PC-9 (cell line): ENCODE results near the gene BRWD1.

ENCODE experiments used
- EZH2 ChIP-seq: fragments of 200-600 bp; sonication (generic); IDR thresholded peaks from 2 replicates; pipeline ENCODE4 v1.8.0; 2017; ENCODE audit warnings: antibody characterized with exemption, low read depth
- TF ChIP-seq, protein P1 (sequence below): fragments of 200-600 bp; sonication (generic); conservative IDR thresholded peaks from 2 replicates; pipeline ENCODE4 v1.6.1; 2017; ENCODE audit warnings: mixed run types, antibody characterized with exemption, mild to moderate bottlenecking, moderate library complexity

DNA sequence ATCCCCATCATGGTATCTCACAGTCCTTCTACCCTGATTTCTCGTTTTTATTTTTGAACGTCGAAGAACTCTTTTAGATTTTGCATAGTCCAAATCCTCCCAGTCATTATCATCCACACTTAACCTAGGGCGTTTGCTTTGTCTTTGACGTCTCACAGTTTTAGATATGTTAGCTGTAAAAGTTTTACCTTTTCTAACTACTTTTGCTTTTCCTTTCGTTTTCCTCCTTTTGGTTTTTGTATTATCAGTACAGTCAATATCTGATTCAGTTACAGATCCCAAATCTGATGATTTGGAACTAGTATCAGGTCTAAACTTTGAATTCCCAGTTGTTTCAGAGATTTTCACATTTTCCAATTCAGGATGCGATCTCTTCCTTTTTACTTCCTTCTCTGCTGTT, 117.1 kb downstream of the BRWD1 start:
- TF ChIP-seq, protein P1, sequence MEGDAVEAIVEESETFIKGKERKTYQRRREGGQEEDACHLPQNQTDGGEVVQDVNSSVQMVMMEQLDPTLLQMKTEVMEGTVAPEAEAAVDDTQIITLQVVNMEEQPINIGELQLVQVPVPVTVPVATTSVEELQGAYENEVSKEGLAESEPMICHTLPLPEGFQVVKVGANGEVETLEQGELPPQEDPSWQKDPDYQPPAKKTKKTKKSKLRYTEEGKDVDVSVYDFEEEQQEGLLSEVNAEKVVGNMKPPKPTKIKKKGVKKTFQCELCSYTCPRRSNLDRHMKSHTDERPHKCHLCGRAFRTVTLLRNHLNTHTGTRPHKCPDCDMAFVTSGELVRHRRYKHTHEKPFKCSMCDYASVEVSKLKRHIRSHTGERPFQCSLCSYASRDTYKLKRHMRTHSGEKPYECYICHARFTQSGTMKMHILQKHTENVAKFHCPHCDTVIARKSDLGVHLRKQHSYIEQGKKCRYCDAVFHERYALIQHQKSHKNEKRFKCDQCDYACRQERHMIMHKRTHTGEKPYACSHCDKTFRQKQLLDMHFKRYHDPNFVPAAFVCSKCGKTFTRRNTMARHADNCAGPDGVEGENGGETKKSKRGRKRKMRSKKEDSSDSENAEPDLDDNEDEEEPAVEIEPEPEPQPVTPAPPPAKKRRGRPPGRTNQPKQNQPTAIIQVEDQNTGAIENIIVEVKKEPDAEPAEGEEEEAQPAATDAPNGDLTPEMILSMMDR: no peak
- no peak for TF ChIP-seq EZH2
